Cerebellar nuclear complex (tissue), 1 donor: ENCODE results near the gene GLTPD2.
A peak's percentile ranks its signal among the peaks of the same experiment; 100 is the strongest.
"Not testable (repeated sequence)": the region's sequence is repeated elsewhere in the genome, so short reads cannot be mapped to it uniquely, and the experiment has no call there.

Experiments
- DNase-seq, 2 experiments: peaks; one replicate each; lab custom pipeline; 2025; lab: John Stamatoyannopoulos, UW

Gene GLTPD2

GRCh38 chr17:4808378-4808767 lies 19.6 kb downstream of the GLTPD2 start:
- no peak for DNase-seq

GRCh38 chr17:4810696-4811290 lies 22.0 kb downstream of the GLTPD2 start:
- DNase-seq: no peak

GRCh38 chr17:4811471-4811870 lies 22.7 kb downstream of the GLTPD2 start:
- DNase-seq: no peak

DNA sequence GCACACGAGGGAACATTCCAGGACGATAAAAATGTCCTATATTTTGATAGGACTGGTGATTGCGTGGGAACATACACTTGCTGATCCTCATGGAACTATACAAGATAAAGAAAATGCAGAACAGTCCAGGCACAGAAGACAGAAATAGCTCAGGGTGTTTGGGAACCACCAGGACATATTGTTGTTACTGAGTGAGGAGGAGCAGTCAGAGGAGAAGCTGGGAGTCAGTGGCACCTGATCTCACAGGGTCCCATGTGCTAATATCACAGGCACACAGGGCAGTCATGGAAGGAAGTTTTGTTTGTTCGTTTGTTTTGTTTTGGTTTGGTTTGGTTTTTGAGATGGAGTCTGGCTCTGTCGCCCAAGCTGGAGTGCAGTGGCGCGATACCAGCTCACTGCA lies 23.9 kb downstream of the GLTPD2 start:
- no peak for DNase-seq

GRCh38 chr17:4815043-4815675 lies 26.4 kb downstream of the GLTPD2 start:
- DNase-seq: no peak

GRCh38 chr17:4816826-4817225 lies 28.1 kb downstream of the GLTPD2 start:
- DNase-seq: no peak

GRCh38 chr17:4818276-4818675 lies 29.5 kb downstream of the GLTPD2 start:
- no peak for DNase-seq

DNA sequence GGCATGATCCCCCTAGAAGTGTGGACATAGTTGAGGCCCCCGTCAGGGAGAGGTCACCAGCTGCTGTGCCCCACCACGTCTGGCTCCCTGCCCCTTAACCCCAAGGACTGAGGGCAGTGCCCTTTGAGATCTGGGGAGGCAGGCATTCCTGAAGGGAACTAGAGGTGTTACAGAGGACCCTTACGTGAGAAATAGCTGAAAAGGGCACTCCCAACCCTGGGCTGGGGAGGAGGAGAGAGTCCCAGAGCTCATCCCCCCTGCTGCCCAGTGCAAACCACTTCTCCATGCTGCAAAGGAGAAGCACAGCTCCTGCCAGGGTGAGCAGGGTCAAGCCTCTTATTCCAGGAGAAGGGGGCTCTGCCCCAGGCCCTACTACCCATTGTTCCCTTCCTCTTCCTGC lies 34.1 kb downstream of the GLTPD2 start:
- DNase-seq: no peak

GRCh38 chr17:4823373-4824089 lies 34.8 kb downstream of the GLTPD2 start:
- DNase-seq: no peak

- DNase-seq: no peak
Measured at GRCh38 chr17:4827399-4827798, 38.6 kb downstream of the GLTPD2 start.

DNA sequence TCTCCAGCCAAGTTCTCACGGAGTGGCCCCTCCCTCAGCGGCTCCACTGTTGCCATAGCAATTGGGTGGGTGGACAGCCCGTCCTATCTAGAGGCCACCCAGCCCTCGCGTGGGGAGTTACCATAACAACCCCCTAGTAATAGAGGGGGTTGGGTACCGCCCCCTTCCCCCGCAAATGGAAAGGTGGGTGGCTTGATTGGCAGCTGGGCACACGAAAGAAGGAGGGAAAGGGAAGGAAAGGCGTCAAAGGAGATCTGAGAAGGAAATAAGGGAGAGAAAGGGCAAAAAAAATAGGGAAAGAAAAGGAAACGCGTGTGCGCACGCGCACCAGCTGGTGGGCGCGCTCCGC lies 44.0 kb downstream of the GLTPD2 start:
- DNase-seq: not testable (repeated sequence)

DNA sequence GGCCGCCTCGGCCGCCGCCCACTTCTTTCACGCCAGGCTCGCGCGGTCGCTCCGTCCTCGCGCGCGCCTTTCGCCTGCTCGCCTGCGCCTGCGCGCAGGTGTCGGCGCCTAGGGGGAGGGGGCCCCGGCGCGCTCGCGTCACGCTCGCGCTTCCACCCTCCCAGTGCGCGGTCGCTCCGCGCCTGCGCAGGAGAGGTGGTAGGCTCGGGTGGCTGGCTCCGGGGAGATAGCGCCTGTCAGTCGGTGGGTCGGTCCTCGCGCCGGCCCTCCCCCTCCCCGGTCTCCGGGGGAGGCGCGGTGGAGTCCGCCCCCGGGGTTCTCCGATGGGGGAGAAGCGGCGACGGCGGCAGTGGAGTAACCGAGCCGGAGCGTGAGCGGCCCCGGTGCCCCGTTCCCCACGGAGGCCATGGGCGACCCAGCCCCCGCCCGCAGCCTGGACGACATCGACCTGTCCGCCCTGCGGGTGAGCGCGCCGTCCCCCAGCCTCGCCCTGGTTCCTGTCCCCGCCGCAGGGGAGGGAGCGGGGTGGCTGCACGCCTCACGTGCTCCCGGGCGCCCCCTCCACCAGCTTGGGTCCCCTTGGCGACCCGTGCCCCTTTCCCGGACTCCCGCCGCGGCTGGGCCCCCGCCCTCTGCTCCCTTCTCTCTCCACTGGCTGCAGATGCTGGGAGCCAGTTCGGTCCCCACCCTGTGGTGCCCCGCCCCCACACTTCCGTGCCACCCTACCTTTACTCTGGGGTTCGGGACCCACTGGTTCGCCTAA lies 44.6 kb downstream of the GLTPD2 start, which contains the start of gene MINK1:
MINK1 (plus strand) TSS at position 163 of the 763 bp plus-strand sequence; CDS start at position 407, 244 bp downstream.
- DNase-seq: peak; percentile 15 to 55

GRCh38 chr17:4833941-4834680 lies 45.3 kb downstream of the GLTPD2 start:
- no peak for DNase-seq

GRCh38 chr17:4834681-4835020 lies 45.9 kb downstream of the GLTPD2 start:
- no peak for DNase-seq

DNA sequence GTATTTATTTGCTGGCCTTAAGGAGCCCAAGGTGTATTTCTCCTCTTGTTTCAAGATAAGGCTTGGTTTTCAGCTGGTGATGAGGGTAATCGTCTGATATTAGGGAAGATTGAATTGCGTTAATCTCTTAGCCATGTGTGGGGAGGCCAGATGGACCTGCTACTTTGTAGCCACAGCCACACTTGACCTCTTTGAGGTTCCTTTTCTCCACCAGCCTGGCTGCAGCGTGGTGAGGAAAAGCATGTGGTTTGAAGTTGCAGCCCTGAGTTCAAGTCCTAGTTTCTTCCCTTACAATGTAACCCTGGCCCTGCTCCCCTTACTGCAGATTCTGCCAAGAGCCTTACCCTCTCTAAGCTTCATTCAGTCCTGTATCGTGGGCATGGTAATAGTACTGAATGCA lies 47.5 kb downstream of the GLTPD2 start:
- DNase-seq: no peak

DNA sequence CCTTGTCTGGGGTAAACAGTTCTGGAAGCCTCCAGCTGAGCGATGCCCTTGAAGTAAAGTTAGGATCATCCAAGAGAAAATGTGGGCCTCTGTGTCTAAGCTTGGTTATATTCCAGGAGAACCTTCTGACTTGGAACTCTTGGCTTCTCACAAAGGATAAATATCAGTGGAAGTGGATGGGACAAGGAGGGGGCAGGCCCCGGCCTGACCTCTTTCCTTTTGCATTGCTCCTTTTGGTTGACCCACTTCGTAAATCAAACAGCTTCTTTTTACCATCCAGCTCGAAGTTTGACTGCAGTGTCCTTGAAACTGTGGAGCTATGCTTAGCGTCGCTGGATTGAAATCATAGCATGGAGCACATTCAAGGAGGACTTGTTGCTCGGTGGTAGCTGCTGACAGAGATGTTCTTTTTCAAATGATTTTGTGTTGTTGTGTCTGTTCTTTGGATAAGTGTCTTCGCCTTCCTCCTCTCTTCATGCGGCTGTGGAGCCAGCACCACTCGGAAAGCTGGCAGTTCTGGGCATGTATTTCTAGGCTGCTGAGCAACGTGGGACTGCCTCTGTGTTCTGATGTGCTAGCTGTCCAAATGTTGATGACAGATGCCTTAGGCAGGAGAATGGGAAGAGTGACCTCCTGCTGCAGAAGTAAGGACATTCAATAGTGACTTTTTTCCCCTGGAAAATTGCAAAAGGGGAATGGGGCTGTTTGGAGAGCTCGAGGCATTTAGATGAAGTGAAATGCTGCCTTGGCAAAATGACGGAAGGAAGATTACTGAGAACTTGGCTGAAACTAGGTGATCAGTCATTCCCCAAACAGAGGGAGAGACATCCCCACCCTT lies 48.9 kb downstream of the GLTPD2 start:
- DNase-seq: no peak

DNA sequence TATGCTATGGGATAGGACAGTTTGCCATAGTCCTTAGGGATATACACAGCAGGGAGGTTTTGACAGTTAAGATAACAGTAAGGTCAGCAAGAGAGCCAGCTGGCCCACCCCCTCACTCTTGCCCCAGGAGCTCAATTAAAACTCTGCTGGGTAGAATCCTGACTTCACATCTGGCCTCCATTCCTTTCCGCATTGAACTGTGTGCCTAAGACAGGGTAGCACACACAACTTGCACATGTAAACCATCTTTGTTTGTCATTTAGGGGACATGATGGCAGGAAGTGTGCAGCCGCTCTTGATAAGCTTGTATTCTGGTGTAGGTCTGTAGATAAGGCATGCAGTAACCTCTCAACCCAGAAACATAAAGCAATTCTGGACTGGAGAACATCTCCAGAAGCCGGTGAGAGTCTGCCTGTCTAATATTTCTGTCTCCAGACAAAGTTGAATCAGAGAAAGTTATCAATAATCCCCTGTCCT lies 49.6 kb downstream of the GLTPD2 start:
- DNase-seq: no peak

DNA sequence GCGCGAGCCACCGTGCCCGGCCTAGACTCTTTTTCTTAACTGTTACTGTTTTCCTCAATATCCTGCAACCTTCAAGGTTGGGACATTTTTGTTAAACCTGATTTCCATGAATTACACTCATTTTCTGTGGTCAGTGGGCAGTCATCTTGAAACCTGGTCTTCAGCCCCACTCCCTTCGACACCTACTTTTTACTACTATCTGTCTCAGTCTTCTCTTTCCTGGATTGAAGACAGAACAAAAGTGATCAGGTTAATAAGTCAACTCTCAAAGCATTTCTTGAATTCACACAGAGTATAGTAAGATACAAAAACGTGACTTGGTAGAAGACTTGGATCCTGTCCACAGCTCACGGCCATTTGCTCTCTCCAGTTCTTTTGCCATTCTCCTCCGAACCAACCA lies 50.5 kb downstream of the GLTPD2 start:
- no peak for DNase-seq
